ENCODE measurements around the gene FLOT1.

Gene FLOT1

GRCh38 chr6:30738532-30738931 is 4.0 kb downstream of the FLOT1 start:
- H3K4me2 ChIP-seq (ENCODE audit: low read depth, low read length, poor library complexity, severe bottlenecking) = no peak overlapping the region
- H3K27ac ChIP-seq (ENCODE audit: low read depth, low read length) = no peak overlapping the region
- H3F3A ChIP-seq (ENCODE audit: insufficient read depth) = peaks cover 14% of the 10 kb centered on the region
- no peak for TF ChIP-seq CTCF (IDR thresholded peaks at IDR 0.05; ENCODE audit: insufficient read depth, low read length, poor library complexity, severe bottlenecking)
- TF ChIP-seq EZH2phosphoT487 (conservative IDR thresholded peaks at IDR 0.05; ENCODE audit: low read length) = no peak
- H4K20me1 ChIP-seq (ENCODE audit: low read depth, low read length) = no peaks in the 10 kb centered on the region
- H3K9me2 ChIP-seq (replicated peaks; ENCODE audit: insufficient read depth, low read length) = no peaks in the 10 kb centered on the region
- H3K36me3 ChIP-seq (ENCODE audit: low read length) = peaks cover 15% of the 10 kb centered on the region; the same call in 1 of the 2 replicates
- H3K9me3 ChIP-seq (ENCODE audit: insufficient read depth, low read length) = no peaks in the 10 kb centered on the region
- H3K4me3 ChIP-seq (ENCODE audit: insufficient read depth, low read length, poor library complexity, severe bottlenecking) = no peak overlapping the region
- no peak overlapping the region for H2AFZ ChIP-seq (ENCODE audit: low read depth, low read length, severe bottlenecking)
- H3K79me2 ChIP-seq (ENCODE audit: insufficient read depth, low read length) = peaks cover 7% of the 10 kb centered on the region; the same call in 1 of the 2 replicates
- H3K27me3 ChIP-seq (ENCODE audit: low read length) = no peaks in the 10 kb centered on the region
- H3K9ac ChIP-seq (ENCODE audit: low read length) = no peak overlapping the region

- Histone ChIP-seq H3K9ac (ENCODE audit: low read length) (no peak overlapping the region), H3K79me2 (ENCODE audit: insufficient read depth, low read length) (no peaks in the 10 kb centered on the region; the same call in 1 of the 2 replicates), H3K27me3 (ENCODE audit: low read length) (no peaks in the 10 kb centered on the region), H2AFZ (ENCODE audit: low read depth, low read length, severe bottlenecking) (no peak overlapping the region), H3F3A (ENCODE audit: insufficient read depth) (0 out of 2 replicates have a peak, but pooled peaks cover 17% of the 10 kb centered on the region), H3K9me2 (replicated peaks; ENCODE audit: insufficient read depth, low read length) (no peaks in the 10 kb centered on the region), H3K27ac (ENCODE audit: low read depth, low read length) (no peak overlapping the region), H3K4me2 (ENCODE audit: low read depth, low read length, poor library complexity, severe bottlenecking) (no peak overlapping the region), H3K4me3 (ENCODE audit: insufficient read depth, low read length, poor library complexity, severe bottlenecking) (no peak overlapping the region), H3K36me3 (ENCODE audit: low read length) (peaks cover 15% of the 10 kb centered on the region; the same call in 1 of the 2 replicates), H4K20me1 (ENCODE audit: low read depth, low read length) (no peaks in the 10 kb centered on the region), H3K9me3 (ENCODE audit: insufficient read depth, low read length) (no peaks in the 10 kb centered on the region)
- TF ChIP-seq CTCF (IDR thresholded peaks at IDR 0.05; ENCODE audit: insufficient read depth, low read length, poor library complexity, severe bottlenecking) (no peak), EZH2phosphoT487 (conservative IDR thresholded peaks at IDR 0.05; ENCODE audit: low read length) (no peak)
Observed at GRCh38 chr6:30735668-30736314, 6.7 kb downstream of the FLOT1 start.

- H2AFZ ChIP-seq (ENCODE audit: low read depth, low read length, severe bottlenecking) = no peak overlapping the region
- no peak for TF ChIP-seq EZH2phosphoT487 (conservative IDR thresholded peaks at IDR 0.05; ENCODE audit: low read length)
- no peak for TF ChIP-seq CTCF (IDR thresholded peaks at IDR 0.05; ENCODE audit: insufficient read depth, low read length, poor library complexity, severe bottlenecking)
- no peaks in the 10 kb centered on the region for H4K20me1 ChIP-seq (ENCODE audit: low read depth, low read length)
- H3K79me2 ChIP-seq (ENCODE audit: insufficient read depth, low read length) = no peaks in the 10 kb centered on the region
- H3K4me3 ChIP-seq (ENCODE audit: insufficient read depth, low read length, poor library complexity, severe bottlenecking) = no peak overlapping the region
- H3K4me2 ChIP-seq (ENCODE audit: low read depth, low read length, poor library complexity, severe bottlenecking) = no peak overlapping the region
- H3K9ac ChIP-seq (ENCODE audit: low read length) = no peak overlapping the region
- no peak overlapping the region for H3K27ac ChIP-seq (ENCODE audit: low read depth, low read length)
- no peaks in the 10 kb centered on the region for H3K9me2 ChIP-seq (replicated peaks; ENCODE audit: insufficient read depth, low read length)
- H3K9me3 ChIP-seq (ENCODE audit: insufficient read depth, low read length) = no peaks in the 10 kb centered on the region
- H3K36me3 ChIP-seq (ENCODE audit: low read length) = 0 out of 2 replicates have a peak, but pooled peaks cover 5% of the 10 kb centered on the region
- peaks cover 30% of the 10 kb centered on the region for H3F3A ChIP-seq (ENCODE audit: insufficient read depth)
- no peaks in the 10 kb centered on the region for H3K27me3 ChIP-seq (ENCODE audit: low read length)
Observed at GRCh38 chr6:30732237-30732943, 10.1 kb downstream of the FLOT1 start.

All from SU-DHL-6 (cell line).